Liver (tissue), 9 donors: ENCODE data around the gene TECRL. TPM values are rescaled to one million over a fixed set of nuclear protein-coding genes. Genes with fewer than 3 reads are reported as not detected.

Experiments
- DNase-seq: peaks from one replicate; pipeline ENCODE4 v3.0.0-alpha.2; 2017; ENCODE audit warnings: low spot score
- H3K27ac ChIP-seq, 2 donors: one replicate each; pipeline ENCODE4 v1.7.0; 2013; ENCODE audit warnings: inconsistent platforms in 2 of 2, low read length in 2 of 2, control low read depth in 1 of 2, low read depth in 1 of 2, mild to moderate bottlenecking in 1 of 2
- H3K27me3 ChIP-seq, 4 donors: one replicate each; pipeline versions ENCODE4 v1.6.1 to v1.7.0; 2013; ENCODE audit warnings: low read length in 3 of 4, inconsistent platforms in 1 of 4, mild to moderate bottlenecking in 1 of 4, moderate library complexity in 1 of 4; ENCODE audit not compliant: control insufficient read depth in 4 of 4, insufficient read depth in 4 of 4
- H3K36me3 ChIP-seq, 4 donors: one replicate each; pipeline versions ENCODE4 v1.6.1 to v1.7.0; 2013; ENCODE audit warnings: low read length in 3 of 4, mild to moderate bottlenecking in 3 of 4, low read depth in 1 of 4, moderate library complexity in 1 of 4; ENCODE audit not compliant: control insufficient read depth in 4 of 4, insufficient read depth in 3 of 4
- H3K4me1 ChIP-seq, 4 donors: one replicate each; pipeline versions ENCODE4 v1.6.1 to v1.7.0; 2013; ENCODE audit warnings: low read length in 3 of 4, mild to moderate bottlenecking in 3 of 4, moderate library complexity in 1 of 4; ENCODE audit not compliant: control insufficient read depth in 4 of 4, insufficient read depth in 4 of 4
- H3K4me3 ChIP-seq, 3 donors: one replicate each; pipeline versions ENCODE4 v1.6.1 to v1.7.0; 2013; ENCODE audit warnings: low read length in 3 of 3, control low read depth in 1 of 3, low read depth in 1 of 3, mild to moderate bottlenecking in 1 of 3
- H3K9ac ChIP-seq, 2 donors: one replicate each; pipeline ENCODE4 v1.7.0; 2013; ENCODE audit warnings: low read length in 2 of 2, mild to moderate bottlenecking in 2 of 2, moderate library complexity in 2 of 2, control low read depth in 1 of 2, low read depth in 1 of 2
- H3K9me3 ChIP-seq, 4 donors: one replicate each; pipeline versions ENCODE4 v1.6.1 to v1.7.0; 2013; ENCODE audit warnings: low read length in 3 of 4; ENCODE audit not compliant: control insufficient read depth in 4 of 4
- FOXA1 ChIP-seq: IDR thresholded peaks from 2 replicates; pipeline ENCODE4 v1.6.1; 2016; ENCODE audit warnings: antibody characterized with exemption
- FOXA2 ChIP-seq: IDR thresholded peaks from 2 replicates; pipeline ENCODE4 v1.6.1; 2016; ENCODE audit warnings: antibody characterized with exemption
- GABPA ChIP-seq, 2 donors: IDR thresholded peaks in 1 of 2; conservative IDR thresholded peaks in 1 of 2; 2 replicates each; pipeline ENCODE4 v1.6.1; 2016; ENCODE audit warnings: antibody characterized with exemption in 2 of 2, mild to moderate bottlenecking in 1 of 2, moderate library complexity in 1 of 2
- HNF4A ChIP-seq, 2 donors: conservative IDR thresholded peaks; 2 replicates each; pipeline ENCODE4 v1.6.1; 2016; ENCODE audit warnings: antibody characterized with exemption in 2 of 2, mild to moderate bottlenecking in 2 of 2
- JUND ChIP-seq, 2 donors: IDR thresholded peaks; 2 replicates each; pipeline ENCODE4 v1.6.1; 2016; ENCODE audit warnings: antibody characterized with exemption in 2 of 2
- NR2F2 ChIP-seq: IDR thresholded peaks from 2 replicates; pipeline ENCODE4 v1.6.1; 2016; ENCODE audit warnings: antibody characterized with exemption
- RAD21 ChIP-seq, 2 donors: IDR thresholded peaks; 2 replicates each; pipeline ENCODE4 v1.6.1; 2016; ENCODE audit warnings: antibody characterized with exemption in 2 of 2, mild to moderate bottlenecking in 2 of 2
- RXRA ChIP-seq, 2 donors: IDR thresholded peaks; 2 replicates each; pipeline ENCODE4 v1.6.1; 2017 to 2018; ENCODE audit warnings: antibody characterized with exemption in 2 of 2, mild to moderate bottlenecking in 1 of 2
- SP1 ChIP-seq: IDR thresholded peaks from 2 replicates; pipeline ENCODE4 v1.6.1; 2018; ENCODE audit warnings: antibody characterized with exemption, mild to moderate bottlenecking
- TAF1 ChIP-seq: conservative IDR thresholded peaks from 2 replicates; pipeline ENCODE4 v1.6.1; 2016; ENCODE audit warnings: antibody characterized with exemption, mild to moderate bottlenecking
- WGBS: extraction: QIAGEN DNeasy Blood & Tissue Kit; methylation state at CpG from one replicate; pipeline ENCODE4 v1.1.7; 2013; 5-methylcytosine and 5-hydroxymethylcytosine counted together
- polyA plus RNA-seq, 2 donors: library from polyadenylated mRNA; stranded (reverse) in 1 of 2; unstranded in 1 of 2; fragments of 200-250 nt in 1 of 2; fragments of >200 nt in 1 of 2; fragmentation: Nextera tagmentation in 1 of 2; extraction: Ambion mirVana in 1 of 2; gene quantifications; one replicate each; pipeline versions ENCODE4 v1.2.1 to v1.2.3, GENCODE V29; 2013 to 2015
- total RNA-seq, 2 donors: library from RNA; depleted of rRNA; stranded (reverse); fragments of >200 nt; gene quantifications; one replicate each; pipeline ENCODE4 v1.2.3, GENCODE V29; 2014
- TF ChIP-seq, protein P1 (sequence below): IDR thresholded peaks from 2 replicates; pipeline ENCODE4 v1.6.1; 2016; ENCODE audit warnings: antibody characterized with exemption
- TF ChIP-seq, protein P2 (sequence below): IDR thresholded peaks from 2 replicates; pipeline ENCODE4 v1.6.1; 2016; ENCODE audit warnings: antibody characterized with exemption
- TF ChIP-seq, protein P3 (sequence below): IDR thresholded peaks from 2 replicates; pipeline ENCODE4 v1.6.1; 2016; ENCODE audit warnings: antibody characterized with exemption, mild to moderate bottlenecking
- TF ChIP-seq, protein P4 (sequence below): fragments of 150-350 bp; IDR thresholded peaks from 2 replicates; pipeline ENCODE4 v1.5.1; 2017; ENCODE audit warnings: improper control_type of control experiment, low read depth, low read length; ENCODE audit not compliant: missing input control
- TF ChIP-seq, protein P5 (sequence below): IDR thresholded peaks from 2 replicates; pipeline ENCODE4 v1.6.1; 2016; ENCODE audit warnings: antibody characterized with exemption
- donor health status: healthy.
- donor health status: healthy.
- donor health status: healthy.
- donor health status: healthy.
- donor health status: healthy.

TECRL gene
- total and polyA plus RNA-seq, 4 donors, result not detected

DNA sequence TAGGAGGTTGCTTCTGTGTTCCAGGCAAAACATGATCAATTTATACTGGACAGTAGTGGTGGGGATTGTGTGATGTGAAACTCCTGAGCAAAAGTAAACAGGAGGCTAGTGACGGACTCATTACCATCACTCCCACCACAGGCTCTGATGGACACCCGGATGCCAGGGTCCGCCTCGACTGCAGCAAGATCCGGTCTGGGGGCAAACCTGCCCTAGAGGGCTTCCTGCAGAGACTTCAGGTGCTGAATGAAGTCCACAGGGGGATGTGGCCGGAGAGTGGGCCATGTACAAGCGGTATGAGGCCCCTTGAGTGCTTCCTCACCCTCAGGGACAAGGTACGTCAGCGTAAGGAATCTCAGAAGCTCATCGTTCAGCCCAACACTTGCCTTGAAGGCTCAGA is 23.4 kb upstream of the TECRL start:
- TF ChIP-seq HNF4A (conservative IDR thresholded peaks at IDR 0.05) (no peak), FOXA1 (no peak), FOXA2 (no peak), GABPA (IDR thresholded peaks at IDR 0.05 in 1 of 2, conservative IDR thresholded peaks at IDR 0.05 in 1 of 2) (no peak), RXRA (IDR thresholded peaks at IDR 0.05) (no peak), RAD21 (IDR thresholded peaks at IDR 0.05) (no peak)
- TF ChIP-seq, protein P1, sequence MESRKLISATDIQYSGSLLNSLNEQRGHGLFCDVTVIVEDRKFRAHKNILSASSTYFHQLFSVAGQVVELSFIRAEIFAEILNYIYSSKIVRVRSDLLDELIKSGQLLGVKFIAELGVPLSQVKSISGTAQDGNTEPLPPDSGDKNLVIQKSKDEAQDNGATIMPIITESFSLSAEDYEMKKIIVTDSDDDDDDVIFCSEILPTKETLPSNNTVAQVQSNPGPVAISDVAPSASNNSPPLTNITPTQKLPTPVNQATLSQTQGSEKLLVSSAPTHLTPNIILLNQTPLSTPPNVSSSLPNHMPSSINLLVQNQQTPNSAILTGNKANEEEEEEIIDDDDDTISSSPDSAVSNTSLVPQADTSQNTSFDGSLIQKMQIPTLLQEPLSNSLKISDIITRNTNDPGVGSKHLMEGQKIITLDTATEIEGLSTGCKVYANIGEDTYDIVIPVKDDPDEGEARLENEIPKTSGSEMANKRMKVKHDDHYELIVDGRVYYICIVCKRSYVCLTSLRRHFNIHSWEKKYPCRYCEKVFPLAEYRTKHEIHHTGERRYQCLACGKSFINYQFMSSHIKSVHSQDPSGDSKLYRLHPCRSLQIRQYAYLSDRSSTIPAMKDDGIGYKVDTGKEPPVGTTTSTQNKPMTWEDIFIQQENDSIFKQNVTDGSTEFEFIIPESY, result no peak
- TF ChIP-seq, protein P2, sequence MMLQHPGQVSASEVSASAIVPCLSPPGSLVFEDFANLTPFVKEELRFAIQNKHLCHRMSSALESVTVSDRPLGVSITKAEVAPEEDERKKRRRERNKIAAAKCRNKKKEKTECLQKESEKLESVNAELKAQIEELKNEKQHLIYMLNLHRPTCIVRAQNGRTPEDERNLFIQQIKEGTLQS, result no peak
- H3K4me1 ChIP-seq, result no peaks in the 10 kb centered on the region
- H3K9me3 ChIP-seq, result peaks cover 5 to 26% (median 8%) of the 10 kb centered on the region in 4 donors
- no peaks in the 10 kb centered on the region for H3K27me3 ChIP-seq
- H3K36me3 ChIP-seq, result no peaks in the 10 kb centered on the region
- H3K4me3 ChIP-seq, result no peak overlapping the region
- H3K9ac ChIP-seq, result no peak overlapping the region
- 82% methylated on average over 10 of the region's 10 CpGs for WGBS
- H3K27ac ChIP-seq, result no peak overlapping the region
- DNase-seq, result no peak

DNA sequence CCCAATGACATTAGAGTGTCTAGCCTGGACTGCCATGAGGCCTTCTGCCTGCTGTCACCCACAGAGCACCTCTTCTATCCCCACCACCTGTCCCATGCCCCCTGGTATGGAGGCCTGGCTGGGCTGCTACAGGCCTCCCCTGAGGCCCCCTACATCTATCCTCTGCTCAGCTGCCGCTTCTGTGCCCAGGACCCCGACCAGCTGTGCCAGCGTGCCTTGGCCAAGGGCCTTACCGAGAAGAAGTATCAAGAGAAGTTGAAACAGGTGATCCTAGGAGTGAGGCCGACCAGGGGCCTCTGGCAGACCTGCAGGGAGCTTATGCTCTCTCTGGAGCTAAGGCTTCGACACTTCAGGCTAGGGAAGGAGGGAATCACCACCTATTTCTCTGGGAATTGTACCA is 21.7 kb upstream of the TECRL start:
- Histone ChIP-seq H3K9ac (no peak overlapping the region), H3K27me3 (no peaks in the 10 kb centered on the region), H3K27ac (no peak overlapping the region), H3K4me3 (no peak overlapping the region), H3K4me1 (no peaks in the 10 kb centered on the region), H3K9me3 (peaks cover 5 to 26% (median 8%) of the 10 kb centered on the region in 4 donors), H3K36me3 (no peaks in the 10 kb centered on the region)
- no peak for DNase-seq
- 70% methylated on average over 6 of the region's 6 CpGs for WGBS
- TF ChIP-seq, protein P3, sequence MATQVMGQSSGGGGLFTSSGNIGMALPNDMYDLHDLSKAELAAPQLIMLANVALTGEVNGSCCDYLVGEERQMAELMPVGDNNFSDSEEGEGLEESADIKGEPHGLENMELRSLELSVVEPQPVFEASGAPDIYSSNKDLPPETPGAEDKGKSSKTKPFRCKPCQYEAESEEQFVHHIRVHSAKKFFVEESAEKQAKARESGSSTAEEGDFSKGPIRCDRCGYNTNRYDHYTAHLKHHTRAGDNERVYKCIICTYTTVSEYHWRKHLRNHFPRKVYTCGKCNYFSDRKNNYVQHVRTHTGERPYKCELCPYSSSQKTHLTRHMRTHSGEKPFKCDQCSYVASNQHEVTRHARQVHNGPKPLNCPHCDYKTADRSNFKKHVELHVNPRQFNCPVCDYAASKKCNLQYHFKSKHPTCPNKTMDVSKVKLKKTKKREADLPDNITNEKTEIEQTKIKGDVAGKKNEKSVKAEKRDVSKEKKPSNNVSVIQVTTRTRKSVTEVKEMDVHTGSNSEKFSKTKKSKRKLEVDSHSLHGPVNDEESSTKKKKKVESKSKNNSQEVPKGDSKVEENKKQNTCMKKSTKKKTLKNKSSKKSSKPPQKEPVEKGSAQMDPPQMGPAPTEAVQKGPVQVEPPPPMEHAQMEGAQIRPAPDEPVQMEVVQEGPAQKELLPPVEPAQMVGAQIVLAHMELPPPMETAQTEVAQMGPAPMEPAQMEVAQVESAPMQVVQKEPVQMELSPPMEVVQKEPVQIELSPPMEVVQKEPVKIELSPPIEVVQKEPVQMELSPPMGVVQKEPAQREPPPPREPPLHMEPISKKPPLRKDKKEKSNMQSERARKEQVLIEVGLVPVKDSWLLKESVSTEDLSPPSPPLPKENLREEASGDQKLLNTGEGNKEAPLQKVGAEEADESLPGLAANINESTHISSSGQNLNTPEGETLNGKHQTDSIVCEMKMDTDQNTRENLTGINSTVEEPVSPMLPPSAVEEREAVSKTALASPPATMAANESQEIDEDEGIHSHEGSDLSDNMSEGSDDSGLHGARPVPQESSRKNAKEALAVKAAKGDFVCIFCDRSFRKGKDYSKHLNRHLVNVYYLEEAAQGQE, result no peak
- TF ChIP-seq NR2F2, result no peak

DNA sequence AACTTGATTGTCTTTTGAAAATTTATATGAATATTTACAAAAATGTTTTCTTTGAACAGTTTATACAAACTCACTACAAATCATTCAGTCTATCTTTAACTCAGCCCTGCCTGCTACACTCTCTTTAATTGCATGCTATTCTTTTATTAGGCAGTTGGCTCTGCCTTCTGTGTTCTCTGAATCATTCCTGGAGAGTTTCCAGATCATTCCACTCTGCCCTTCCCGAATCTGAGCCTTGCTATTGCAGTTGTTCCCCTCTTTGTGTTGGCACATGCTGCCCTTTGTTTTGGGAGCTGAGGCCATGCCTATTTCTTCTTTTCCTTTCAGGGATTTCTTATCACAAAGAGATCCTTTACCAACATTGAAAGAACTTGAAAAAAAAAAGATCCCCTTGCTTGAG is 8.7 kb upstream of the TECRL start:
- H3K4me3 ChIP-seq, result no peak overlapping the region
- no peak for DNase-seq
- WGBS, result 30% methylated on average over 1 of the region's 1 CpG
- no peak for TF ChIP-seq TAF1
- no peak for TF ChIP-seq SP1
- TF ChIP-seq JUND (IDR thresholded peaks at IDR 0.05), result no peak
- TF ChIP-seq, protein P1, result no peak
- TF ChIP-seq, protein P4, sequence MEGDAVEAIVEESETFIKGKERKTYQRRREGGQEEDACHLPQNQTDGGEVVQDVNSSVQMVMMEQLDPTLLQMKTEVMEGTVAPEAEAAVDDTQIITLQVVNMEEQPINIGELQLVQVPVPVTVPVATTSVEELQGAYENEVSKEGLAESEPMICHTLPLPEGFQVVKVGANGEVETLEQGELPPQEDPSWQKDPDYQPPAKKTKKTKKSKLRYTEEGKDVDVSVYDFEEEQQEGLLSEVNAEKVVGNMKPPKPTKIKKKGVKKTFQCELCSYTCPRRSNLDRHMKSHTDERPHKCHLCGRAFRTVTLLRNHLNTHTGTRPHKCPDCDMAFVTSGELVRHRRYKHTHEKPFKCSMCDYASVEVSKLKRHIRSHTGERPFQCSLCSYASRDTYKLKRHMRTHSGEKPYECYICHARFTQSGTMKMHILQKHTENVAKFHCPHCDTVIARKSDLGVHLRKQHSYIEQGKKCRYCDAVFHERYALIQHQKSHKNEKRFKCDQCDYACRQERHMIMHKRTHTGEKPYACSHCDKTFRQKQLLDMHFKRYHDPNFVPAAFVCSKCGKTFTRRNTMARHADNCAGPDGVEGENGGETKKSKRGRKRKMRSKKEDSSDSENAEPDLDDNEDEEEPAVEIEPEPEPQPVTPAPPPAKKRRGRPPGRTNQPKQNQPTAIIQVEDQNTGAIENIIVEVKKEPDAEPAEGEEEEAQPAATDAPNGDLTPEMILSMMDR, result no peak
- TF ChIP-seq, protein P5, sequence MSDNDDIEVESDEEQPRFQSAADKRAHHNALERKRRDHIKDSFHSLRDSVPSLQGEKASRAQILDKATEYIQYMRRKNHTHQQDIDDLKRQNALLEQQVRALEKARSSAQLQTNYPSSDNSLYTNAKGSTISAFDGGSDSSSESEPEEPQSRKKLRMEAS, result no peak
- no peak for TF ChIP-seq HNF4A (conservative IDR thresholded peaks at IDR 0.05)

More for the DNA sequence above, 8.7 kb upstream of the TECRL start:
- Histone ChIP-seq H3K27ac (no peak overlapping the region), H3K9ac (no peak overlapping the region), H3K36me3 (no peaks in the 10 kb centered on the region), H3K4me1 (no peaks in the 10 kb centered on the region), H3K9me3 (no peaks in the 10 kb centered on the region), H3K27me3 (peaks cover 0 to 2% (median 0%) of the 10 kb centered on the region in 4 donors)
